ENCODE results near the gene TBC1D1.

TBC1D1 gene

GRCh38 chr4:38130884-38131283 is 240.0 kb downstream of the TBC1D1 start:
- DNase-seq (ENCODE audit: low read depth), result no peak
- TF ChIP-seq CTCF (conservative IDR thresholded peaks at IDR 0.05; ENCODE audit: low read length), result no peak
- no peak overlapping the region for H3K4me3 ChIP-seq (ENCODE audit: low read length)

- no peak for DNase-seq (ENCODE audit: low read depth)
- no peak for TF ChIP-seq CTCF (conservative IDR thresholded peaks at IDR 0.05; ENCODE audit: low read length)
- H3K4me3 ChIP-seq (ENCODE audit: low read length), result no peak overlapping the region
Measured at GRCh38 chr4:38131371-38132091, 240.6 kb downstream of the TBC1D1 start.

GRCh38 chr4:38132107-38132673 is 241.3 kb downstream of the TBC1D1 start:
- no peak for TF ChIP-seq CTCF (conservative IDR thresholded peaks at IDR 0.05; ENCODE audit: low read length)
- peak; percentile 99 for DNase-seq (ENCODE audit: low read depth)
- H3K4me3 ChIP-seq (ENCODE audit: low read length), result peak overlapping the region; percentile 14; the same call in 1 of the 2 replicates

- H3K4me3 ChIP-seq (ENCODE audit: low read length), result no peak overlapping the region
- TF ChIP-seq CTCF (conservative IDR thresholded peaks at IDR 0.05; ENCODE audit: low read length), result no peak
- no peak for DNase-seq (ENCODE audit: low read depth)
Measured at GRCh38 chr4:38132843-38133662, 242.2 kb downstream of the TBC1D1 start.

GRCh38 chr4:38133711-38134480 is 243.0 kb downstream of the TBC1D1 start:
- no peak for TF ChIP-seq CTCF (conservative IDR thresholded peaks at IDR 0.05; ENCODE audit: low read length)
- peak; percentile 24 for DNase-seq (ENCODE audit: low read depth)
- H3K4me3 ChIP-seq (ENCODE audit: low read length), result no peak overlapping the region

- DNase-seq (ENCODE audit: low read depth), result no peak
- no peak overlapping the region for H3K4me3 ChIP-seq (ENCODE audit: low read length)
- TF ChIP-seq CTCF (conservative IDR thresholded peaks at IDR 0.05; ENCODE audit: low read length), result no peak
Measured at GRCh38 chr4:38135201-38135600, 244.3 kb downstream of the TBC1D1 start.

All from AG10803 (cell line).